Superior temporal gyrus (tissue), 1 donor: ENCODE measurements around the gene NUDT17.
A peak's percentile ranks its signal among the peaks of the same experiment; 100 is the strongest.

ENCODE experiments used
- DNase-seq: peaks from one replicate; pipeline ENCODE4 v3.0.0-alpha.2; 2016; ENCODE audit errors: extremely low spot score

NUDT17 gene

DNA sequence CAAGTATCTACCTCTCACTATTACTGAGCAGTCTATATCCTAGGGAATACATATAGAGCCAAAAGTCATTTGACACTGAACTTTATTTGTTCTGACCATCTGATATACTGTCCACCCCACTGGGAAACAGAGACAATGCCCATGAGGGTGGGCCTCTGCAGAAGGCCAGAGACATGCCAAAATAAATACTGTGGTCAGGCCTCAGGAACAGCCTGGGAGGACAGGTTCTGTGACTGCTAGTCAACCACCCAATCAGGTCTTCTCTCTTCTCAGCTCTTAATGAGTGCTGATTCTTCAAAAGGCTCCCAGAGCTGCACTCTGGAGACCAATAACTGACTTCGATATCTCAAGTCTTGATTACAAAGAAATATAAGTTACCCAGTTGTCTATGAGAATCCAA is 45.7 kb downstream of the NUDT17 start:
- DNase-seq = no peak

DNA sequence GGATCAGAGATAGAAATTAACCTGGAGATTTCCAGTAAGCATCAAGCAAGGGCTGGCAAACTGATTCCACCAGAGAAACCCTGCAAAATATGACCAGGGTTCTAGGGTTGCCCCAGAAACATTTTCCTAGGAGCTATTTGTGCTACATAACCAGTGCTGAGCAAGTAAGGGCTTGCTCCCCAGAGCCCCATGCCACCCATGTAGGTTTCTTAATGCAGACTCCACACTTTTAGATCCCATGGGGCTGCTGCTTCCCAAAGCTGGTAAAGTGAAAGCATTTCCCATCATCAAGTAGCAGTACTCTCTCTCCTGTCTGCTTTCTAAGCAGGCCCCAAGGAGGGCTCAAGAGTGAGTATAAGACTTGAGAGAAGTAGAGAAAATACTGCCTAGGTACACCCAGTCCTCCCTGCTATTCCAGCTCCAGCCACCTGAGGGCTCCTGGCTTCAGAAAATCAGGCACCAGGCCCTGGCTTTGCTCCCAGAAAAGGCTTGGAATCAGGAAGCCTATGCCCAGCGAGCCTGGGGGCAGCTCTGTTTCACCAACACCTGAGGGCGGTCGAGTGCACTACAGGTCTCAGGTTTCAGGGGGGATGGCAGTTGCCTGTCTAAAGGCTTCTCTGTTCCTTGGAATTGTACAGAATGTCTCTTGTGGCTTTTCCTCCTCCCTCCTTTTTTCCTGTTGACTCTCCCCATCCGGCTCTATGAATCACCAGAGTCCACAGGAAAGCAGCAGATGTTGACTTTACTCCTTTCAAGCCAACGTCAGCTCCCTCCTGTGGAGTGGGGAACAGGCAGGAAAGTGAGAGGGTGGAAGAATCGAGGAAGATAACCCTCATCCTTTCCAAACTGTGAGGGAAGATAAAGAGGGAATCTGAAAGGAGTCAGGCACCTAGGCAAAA is 46.4 kb downstream of the NUDT17 start:
- DNase-seq = peak; percentile 98

DNA sequence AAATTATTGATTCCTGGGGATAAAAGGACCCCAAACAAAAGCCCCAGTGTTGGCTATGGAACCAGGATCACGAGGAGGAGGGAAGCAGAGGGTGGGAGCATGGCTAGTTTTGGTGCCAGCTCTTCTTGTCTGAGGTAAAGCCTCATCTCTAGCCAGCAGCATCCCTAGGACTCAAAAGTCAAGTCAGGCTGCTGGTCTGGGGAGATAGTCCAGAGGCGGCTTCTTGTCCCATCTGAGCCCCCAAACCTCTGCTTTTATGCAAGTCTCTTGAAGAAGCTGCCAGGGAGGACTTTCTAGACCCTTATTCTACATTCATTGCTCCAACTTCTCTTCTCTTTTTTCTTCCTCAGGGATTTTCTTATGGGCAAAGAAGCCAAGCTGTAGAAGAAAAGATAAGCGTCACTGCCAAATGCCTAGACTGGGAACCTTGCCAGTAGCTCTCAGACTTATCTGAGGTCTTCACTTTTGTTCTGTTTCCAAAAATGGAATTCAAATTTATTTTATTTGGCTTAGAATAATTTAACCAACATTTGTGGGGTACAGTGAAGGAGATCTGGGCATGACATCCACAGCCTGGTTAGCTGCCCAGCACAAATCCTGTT is 47.2 kb downstream of the NUDT17 start:
- peak; percentile 36 for DNase-seq

DNA sequence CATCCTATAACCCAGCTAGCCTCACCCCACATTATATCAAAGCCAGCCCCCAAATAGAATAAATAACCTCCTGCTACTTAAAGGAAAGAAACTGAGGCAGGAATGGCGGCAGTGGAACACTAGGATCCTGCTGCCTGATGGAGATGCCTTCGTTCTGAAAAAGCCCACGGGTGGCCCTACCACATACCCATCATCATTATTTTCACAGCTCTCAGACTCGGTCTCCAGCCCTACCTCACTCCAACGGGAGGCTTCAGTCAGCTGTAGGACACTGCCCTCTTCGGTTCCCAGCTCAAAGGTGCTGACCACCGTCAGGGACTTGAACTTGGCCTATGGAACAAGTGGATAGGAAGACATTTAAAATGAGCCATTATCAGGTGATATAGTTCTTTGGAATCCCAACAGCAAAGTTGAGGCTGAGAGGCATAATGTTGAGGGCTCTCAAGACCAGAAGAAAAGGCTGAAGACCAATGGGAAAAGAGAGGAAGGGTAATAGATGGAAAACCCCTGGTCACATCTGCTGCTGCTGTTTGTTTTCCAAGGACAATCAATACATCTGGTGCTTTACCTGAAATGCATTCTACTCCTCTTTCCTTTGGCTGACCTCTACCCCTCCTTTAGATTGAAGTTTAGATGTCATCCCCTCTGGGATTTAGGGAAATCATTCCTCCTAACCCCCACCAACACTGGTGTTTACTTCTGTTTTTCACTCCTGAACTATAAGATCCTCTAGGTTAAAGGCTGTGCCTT is 48.1 kb downstream of the NUDT17 start:
- DNase-seq = no peak

DNA sequence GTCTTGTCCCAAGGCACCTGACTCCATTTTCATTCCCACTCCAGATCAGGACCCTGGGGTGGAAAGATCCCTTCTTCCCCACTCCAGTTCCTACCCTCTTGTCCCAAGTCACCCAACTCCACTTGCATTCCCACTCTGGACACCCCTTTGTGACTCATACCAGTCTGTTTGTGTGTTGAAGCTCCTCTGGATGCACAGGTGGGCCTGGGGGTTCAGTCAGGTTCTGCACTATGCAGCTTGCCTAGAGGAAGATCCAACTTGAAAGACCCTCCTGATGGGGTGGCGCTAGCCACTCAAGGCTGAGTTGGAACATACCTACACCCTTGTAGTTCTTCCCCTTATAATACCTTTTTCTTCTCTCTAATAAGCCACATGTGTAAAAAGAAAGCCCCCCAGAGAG is 50.0 kb downstream of the NUDT17 start:
- no peak for DNase-seq

DNA sequence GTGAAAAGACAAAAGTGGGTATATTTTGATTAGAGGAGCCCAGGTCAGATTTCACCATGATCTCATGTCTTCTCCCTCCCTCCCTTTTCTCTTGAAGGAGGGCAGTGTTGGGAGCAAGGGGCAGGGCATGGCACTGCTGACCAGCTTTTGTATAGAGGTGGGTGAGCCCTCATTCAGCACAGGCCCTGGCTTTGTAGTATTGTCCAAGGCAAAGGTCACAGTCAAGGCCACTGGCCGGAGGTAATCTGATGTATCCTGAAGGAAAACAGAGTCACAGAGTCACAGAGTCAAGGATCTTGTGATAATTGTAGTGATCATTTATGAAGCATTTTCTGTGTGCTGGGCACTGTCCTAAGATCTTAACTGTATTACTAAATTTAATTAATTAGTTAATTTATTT is 52.5 kb downstream of the NUDT17 start:
- no peak for DNase-seq
